ENCODE measurements around the gene RPS6KC1. TPM values are rescaled to one million over a fixed set of nuclear protein-coding genes. Genes with fewer than 3 reads are reported as not detected.

RPS6KC1 gene
- total and polyA plus RNA-seq, 9 of the 15 experiments (the other 6 are each of a cell fraction or from before 2014, with no cell fraction given): 4.3 to 34.6 (median 20.9) TPM

- POLR2A ChIA-PET: interaction anchor here (1.2 to 2.3 kb wide), 4 partner anchors 8 to 24 kb away, joined by 3 to 9 read pairs (median 8); no protein-coding TSS in a partner anchor
- DNase-seq (ENCODE audit: extremely low read depth in 1 of 4, low spot score in 3 of 4): no peak
- FAIRE-seq: no peak
- no peak overlapping the region for H3K9ac ChIP-seq (ENCODE audit: insufficient read depth in 1 of 2, low read depth in 2 of 2, low read length in 2 of 2)
- H2AFZ ChIP-seq (ENCODE audit: low read depth, low read length): no peak overlapping the region
- in situ Hi-C loops (cut with MboI): no loop called here
- no peak overlapping the region for H3K4me2 ChIP-seq (ENCODE audit: insufficient read depth, low read length)
- TF ChIP-seq BMI1 (IDR thresholded peaks at IDR 0.05; ENCODE audit: low read length): no peak
- no peak for TF ChIP-seq SP2 (IDR thresholded peaks at IDR 0.05; ENCODE audit: extremely low read depth, low read depth, low read length, poor library complexity, severe bottlenecking)
- TF ChIP-seq BCLAF1 (IDR thresholded peaks at IDR 0.05; ENCODE audit: borderline replicate concordance in 1 of 2, control insufficient read depth in 1 of 2, low read depth in 2 of 2, low read length in 1 of 2): no peak
- TF ChIP-seq MLLT1 (IDR thresholded peaks at IDR 0.05): no peak
- no peak for TF ChIP-seq NR0B1 (IDR thresholded peaks at IDR 0.05; ENCODE audit: partially characterized antibody)
- TF ChIP-seq STAT6 (CRISPR knock-in tag; IDR thresholded peaks at IDR 0.05): no peak
- H3K4me1 ChIP-seq (replicated peaks in 1 of 2; ENCODE audit: control insufficient read depth in 2 of 2, insufficient read depth in 2 of 2, low read length in 2 of 2): no peaks in the 10 kb centered on the region
- no peaks in the 10 kb centered on the region for H3K9me3 ChIP-seq (replicated peaks; ENCODE audit: control insufficient read depth, insufficient read depth, low read depth, low read length)
- intact Hi-C loops (cut with micrococcal nuclease): no loop called here
- H3K27me3 ChIP-seq (ENCODE audit: control insufficient read depth in 2 of 2, insufficient read depth in 2 of 2, low read length in 2 of 2): no peaks in the 10 kb centered on the region
- H3K79me2 ChIP-seq (ENCODE audit: control insufficient read depth, insufficient read depth, low read length): no peaks in the 10 kb centered on the region
- peak; percentile 12; the same call in 2 of the 3 replicates for ATAC-seq
- BruUV-seq (replicated peaks): no TSS peak
- H3K36me3 ChIP-seq (ENCODE audit: control insufficient read depth, insufficient read depth, low read length): peaks cover 50% of the 10 kb centered on the region
- H3K27ac ChIP-seq (ENCODE audit: extremely low read depth, low read depth, low read length): no peak overlapping the region
- no peak overlapping the region for H3K4me3 ChIP-seq
- 63% methylated on average over 2 of the region's 2 CpGs for WGBS (ENCODE audit: insufficient coverage, low coverage, missing lambda C conversion rate)
- CTCF ChIA-PET (ENCODE audit: low intra/inter-chr PET ratio): no interaction called here
- H3K9me1 ChIP-seq (ENCODE audit: control insufficient read depth, insufficient read depth, low read length): no peaks in the 10 kb centered on the region
- no peaks in the 10 kb centered on the region for H4K20me1 ChIP-seq (replicated peaks; ENCODE audit: control insufficient read depth, insufficient read depth, low read length)
Observed at GRCh38 chr1:213082420-213083111, 31.5 kb downstream of the RPS6KC1 start.

All from K562 (cell line).